Naive B cell (primary cell): ENCODE results near the gene BSN. TPM values are rescaled to one million over a fixed set of nuclear protein-coding genes. Genes with fewer than 3 reads are reported as not detected.
A peak's percentile ranks its signal among the peaks of the same experiment; 100 is the strongest.
"Not testable (repeated sequence)": the region's sequence is repeated elsewhere in the genome, so short reads cannot be mapped to it uniquely, and the experiment has no call there.

Source experiments
- ATAC-seq, 2 donors: fragments of 150-1000 bp; cut with Tn5 transposase; 2 replicates each; pipeline ENCODE4 v1.10.0; 2021; ENCODE audit warnings: low read depth in 2 of 2, mild to moderate bottlenecking in 2 of 2, moderate library complexity in 2 of 2
- DNase-seq: peaks from one replicate; pipeline ENCODE4 v3.0.0; 2022
- H3K27ac Mint-ChIP-seq, 6 donors: one replicate each; pipeline ENCODE4 v1.8.0; 2020 to 2022; ENCODE audit warnings: mild to moderate bottlenecking in 6 of 6, mixed read lengths in 6 of 6, moderate library complexity in 5 of 6, inconsistent platforms in 2 of 6
- H3K27me3 Mint-ChIP-seq, 3 donors: one replicate each; pipeline ENCODE4 v1.8.0; 2021 to 2022; ENCODE audit warnings: mixed read lengths in 3 of 3, mild to moderate bottlenecking in 1 of 3
- H3K36me3 Mint-ChIP-seq, 2 donors: one replicate each; pipeline ENCODE4 v1.8.0; 2020 to 2022; ENCODE audit warnings: mixed read lengths in 2 of 2, inconsistent platforms in 1 of 2, mild to moderate bottlenecking in 1 of 2
- H3K4me1 Mint-ChIP-seq, 3 donors: one replicate each; pipeline ENCODE4 v1.8.0; 2020 to 2022; ENCODE audit warnings: mixed read lengths in 3 of 3, inconsistent platforms in 1 of 3, mild to moderate bottlenecking in 1 of 3, moderate library complexity in 1 of 3
- H3K4me3 Mint-ChIP-seq, 8 donors: one replicate each; pipeline ENCODE4 v1.8.0; 2020 to 2022; ENCODE audit warnings: mild to moderate bottlenecking in 8 of 8, mixed read lengths in 8 of 8, moderate library complexity in 8 of 8, inconsistent platforms in 2 of 8
- H3K9me3 Mint-ChIP-seq, 7 donors: one replicate each; pipeline ENCODE4 v1.8.0; 2020 to 2022; ENCODE audit warnings: mixed read lengths in 7 of 7, mild to moderate bottlenecking in 5 of 7, inconsistent platforms in 2 of 7, moderate library complexity in 1 of 7
- polyA plus RNA-seq, 6 donors: library from polyadenylated mRNA; unstranded; fragments of 300-500 nt; fragmentation: Illumina TruSeq; gene quantifications; one replicate each; pipeline ENCODE4 v1.2.3, GENCODE V29; 2021; ENCODE audit warnings: low read depth in 6 of 6

BSN gene
- polyA plus RNA-seq, 6 donors from 2014 or later: not detected

DNA sequence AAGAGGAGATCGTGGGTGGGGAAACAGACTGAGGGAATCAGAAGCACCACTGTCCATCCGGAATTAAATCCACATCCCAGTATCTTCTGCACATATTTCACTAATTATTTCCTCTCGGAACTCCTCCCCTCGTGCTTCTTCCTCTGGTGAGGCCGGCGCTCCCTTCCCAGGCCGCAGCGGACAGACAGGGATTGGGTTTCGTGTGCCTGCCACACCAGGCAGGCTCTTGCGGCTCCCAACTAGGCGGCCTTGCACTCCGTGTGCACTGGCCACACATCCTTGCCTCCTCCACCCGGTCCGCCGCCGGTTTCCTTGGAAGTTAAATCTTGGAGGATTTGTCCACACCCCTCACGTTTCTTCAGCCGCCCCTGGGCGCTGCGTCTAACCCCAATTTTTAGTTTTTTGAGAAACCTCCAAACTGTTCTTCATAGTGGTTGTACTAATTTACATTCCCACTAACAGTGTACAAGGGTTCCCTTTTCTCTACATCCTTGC lies 31.0 kb downstream of the BSN start:
- not testable (repeated sequence) for DNase-seq, H3K36me3 Mint-ChIP-seq, H3K4me3 Mint-ChIP-seq, H3K9me3 Mint-ChIP-seq, H3K4me1 Mint-ChIP-seq, ATAC-seq
- peak overlapping the region in 1 of 6 donors; percentile 54 for H3K27ac Mint-ChIP-seq
- H3K27me3 Mint-ChIP-seq: peaks cover 5 to 27% (median 18%) of the 10 kb centered on the region in 3 donors

DNA sequence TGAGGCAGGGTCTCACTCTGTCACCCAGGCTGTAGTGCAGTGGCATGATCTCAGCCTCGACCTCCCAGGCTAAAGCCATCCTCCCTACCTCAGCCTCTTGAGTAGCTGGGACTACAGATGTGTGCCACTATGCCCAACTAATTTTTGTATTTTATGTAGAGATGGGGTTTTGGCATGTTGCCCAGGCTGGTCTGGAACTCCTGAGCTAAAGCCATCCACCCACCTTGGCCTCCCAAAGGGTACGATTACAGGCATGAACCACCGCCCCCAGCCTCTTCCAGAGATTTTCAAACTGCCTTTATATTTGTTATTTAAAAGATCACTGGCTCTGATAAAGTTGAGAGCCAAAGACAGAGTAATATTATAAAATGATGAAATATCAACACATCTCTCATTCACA lies 37.3 kb downstream of the BSN start:
- DNase-seq (no peak), ATAC-seq (no peak)
- H3K36me3 Mint-ChIP-seq: no peaks in the 10 kb centered on the region
- H3K27me3 Mint-ChIP-seq: peaks cover 4 to 18% (median 8%) of the 10 kb centered on the region in 3 donors
- no peak overlapping the region for H3K4me3 Mint-ChIP-seq
- H3K4me1 Mint-ChIP-seq: no peaks in the 10 kb centered on the region
- H3K27ac Mint-ChIP-seq: peak overlapping the region in 1 of 6 donors; percentile 32
- H3K9me3 Mint-ChIP-seq: peaks cover 0 to 3% (median 0%) of the 10 kb centered on the region in 7 donors

DNA sequence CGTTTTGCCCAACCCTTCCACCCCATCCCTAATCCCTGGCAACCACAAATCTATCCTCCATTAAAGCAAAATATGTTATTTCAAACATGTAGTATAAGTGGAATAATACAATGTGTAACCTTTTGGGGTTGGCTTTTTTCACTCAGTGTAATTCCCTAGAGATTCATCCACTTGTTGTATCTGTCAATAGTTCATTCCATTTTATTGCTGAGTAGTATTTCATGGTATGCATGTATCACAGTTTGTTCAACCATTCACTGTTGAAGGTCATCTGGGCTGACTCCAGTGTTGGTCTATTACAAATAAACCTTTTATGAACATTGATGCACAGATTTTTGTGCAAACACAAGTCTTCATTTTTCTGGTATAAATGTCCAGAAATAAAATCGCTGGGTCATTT lies 38.8 kb downstream of the BSN start:
- DNase-seq (no peak), ATAC-seq (no peak)
- H3K27ac Mint-ChIP-seq: no peak overlapping the region
- H3K4me1 Mint-ChIP-seq: no peaks in the 10 kb centered on the region
- no peaks in the 10 kb centered on the region for H3K36me3 Mint-ChIP-seq
- H3K9me3 Mint-ChIP-seq: no peaks in the 10 kb centered on the region
- peaks cover 0 to 9% (median 4%) of the 10 kb centered on the region in 3 donors for H3K27me3 Mint-ChIP-seq
- no peak overlapping the region for H3K4me3 Mint-ChIP-seq

DNA sequence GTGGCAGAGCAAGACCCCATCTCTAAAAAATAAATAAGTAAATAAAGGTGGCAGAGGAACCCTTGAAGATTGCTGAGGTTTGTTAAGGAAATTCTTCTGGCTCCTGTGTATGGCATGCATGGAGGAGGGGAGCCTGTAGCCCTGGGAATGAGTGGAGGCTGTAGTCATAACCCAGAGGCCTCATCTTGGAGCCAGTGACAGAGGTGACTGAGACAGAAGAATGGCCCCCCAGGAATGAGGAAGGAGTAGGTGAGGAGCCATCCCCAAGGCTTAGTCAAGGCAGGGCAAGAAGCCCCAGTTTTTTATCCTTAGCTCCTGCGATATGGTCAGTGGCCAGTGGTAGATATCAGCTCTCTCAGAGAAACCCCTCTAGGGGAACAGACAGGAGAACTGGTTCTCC lies 46.5 kb downstream of the BSN start:
- Mint-ChIP-seq H3K27ac (peak overlapping the region in 1 of 6 donors; percentile 38), H3K9me3 (no peaks in the 10 kb centered on the region)

DNA sequence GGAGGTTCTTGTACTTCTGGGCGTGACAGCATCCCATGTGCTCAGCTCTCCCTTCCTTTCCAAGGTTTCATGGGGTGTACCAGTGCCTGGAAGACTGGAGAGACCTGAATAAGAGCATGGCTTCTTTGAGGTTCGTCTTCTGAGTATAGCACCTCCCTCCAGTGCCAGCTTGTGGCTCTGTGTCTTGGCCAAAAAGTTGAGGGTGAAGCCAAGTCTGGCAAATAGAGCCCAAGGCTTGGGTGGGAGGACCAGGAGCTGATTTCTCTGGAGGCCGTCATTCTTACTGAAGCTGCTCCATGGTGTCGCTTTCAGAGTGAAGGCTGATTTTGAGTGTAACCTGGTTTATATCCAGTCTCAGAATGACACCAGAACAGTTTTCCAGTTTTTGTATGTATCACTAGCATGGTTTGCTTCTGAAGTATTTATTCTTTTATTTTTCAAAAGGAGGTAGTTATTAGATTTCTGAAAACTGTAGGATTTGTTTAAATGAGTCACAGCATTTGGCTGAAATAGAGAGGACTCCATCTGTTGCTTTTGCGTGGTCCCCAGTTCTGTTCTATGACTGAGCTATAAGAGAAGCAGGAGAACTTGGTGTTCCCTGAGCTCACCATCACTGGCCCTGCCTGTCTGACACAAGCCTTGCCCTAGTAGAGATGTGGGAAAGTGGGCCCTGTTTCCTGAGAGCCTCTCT lies 47.2 kb downstream of the BSN start:
- H3K4me3 Mint-ChIP-seq: no peak overlapping the region
- no peaks in the 10 kb centered on the region for H3K9me3 Mint-ChIP-seq
- no peaks in the 10 kb centered on the region for H3K27me3 Mint-ChIP-seq
- no peak overlapping the region for H3K27ac Mint-ChIP-seq
- no peaks in the 10 kb centered on the region for H3K36me3 Mint-ChIP-seq
- no peak for ATAC-seq
- H3K4me1 Mint-ChIP-seq: no peaks in the 10 kb centered on the region
- DNase-seq: no peak

More for the DNA sequence above, 46.5 kb downstream of the BSN start:
- H3K27me3 Mint-ChIP-seq: no peaks in the 10 kb centered on the region
- H3K4me1 Mint-ChIP-seq: no peaks in the 10 kb centered on the region
- ATAC-seq: no peak
- H3K36me3 Mint-ChIP-seq: no peaks in the 10 kb centered on the region
- no peak for DNase-seq
- no peak overlapping the region for H3K4me3 Mint-ChIP-seq

DNA sequence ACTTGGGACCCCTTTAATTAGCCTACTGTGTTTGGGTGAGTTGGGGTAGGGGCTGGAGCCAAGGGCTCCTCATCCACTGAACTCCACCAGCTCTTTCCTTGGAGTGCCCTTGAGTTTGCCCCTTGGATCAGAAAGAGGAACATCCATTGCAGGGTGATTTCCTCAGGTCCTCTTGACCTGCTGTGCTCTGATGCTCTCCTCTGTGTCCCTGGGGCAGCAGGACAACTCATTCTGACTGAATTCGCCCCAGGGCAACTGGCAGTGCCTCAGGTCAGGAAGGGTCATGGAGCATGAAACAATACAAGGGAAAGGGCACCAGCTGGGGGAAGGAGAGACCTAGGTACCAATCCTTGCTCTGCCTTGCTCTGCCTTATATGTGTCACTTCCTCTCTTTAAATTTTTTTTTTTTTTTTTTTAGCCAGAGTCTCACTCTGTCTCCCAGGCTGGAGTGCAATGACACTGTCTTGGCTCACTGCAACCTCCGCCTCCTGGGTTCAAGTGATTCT lies 47.8 kb downstream of the BSN start:
- Mint-ChIP-seq H3K36me3 (no peaks in the 10 kb centered on the region), H3K9me3 (no peaks in the 10 kb centered on the region), H3K4me1 (no peaks in the 10 kb centered on the region), H3K4me3 (no peak overlapping the region), H3K27ac (no peak overlapping the region), H3K27me3 (no peaks in the 10 kb centered on the region)
- ATAC-seq: no peak
- no peak for DNase-seq

DNA sequence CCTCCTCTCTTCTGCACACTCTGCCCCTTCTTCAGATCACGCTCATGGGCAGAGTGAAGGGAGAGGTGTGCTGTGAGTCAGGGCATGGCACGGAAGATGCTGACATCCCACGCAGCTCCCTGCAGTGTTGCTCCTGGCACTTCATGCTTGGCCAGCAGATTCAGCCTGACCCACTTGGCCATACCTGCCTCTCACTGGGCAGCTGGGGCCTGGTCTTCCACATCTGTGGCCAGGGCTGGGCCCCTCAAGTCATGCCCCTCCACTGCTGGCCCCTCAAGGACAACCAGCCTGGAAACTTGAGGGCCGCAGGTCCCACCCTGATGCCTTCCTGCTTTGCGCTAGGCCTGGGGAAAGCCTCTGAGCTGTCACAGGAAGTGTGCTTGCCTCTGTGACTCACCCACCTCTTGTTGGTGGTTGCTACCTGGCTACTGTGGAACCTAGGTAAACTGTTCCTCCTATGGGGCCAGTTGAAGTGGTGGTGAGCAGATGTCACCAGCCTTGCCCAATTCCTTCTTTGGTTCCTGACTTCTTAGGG lies 48.7 kb downstream of the BSN start:
- Mint-ChIP-seq H3K36me3 (no peaks in the 10 kb centered on the region), H3K4me1 (no peaks in the 10 kb centered on the region), H3K27me3 (no peaks in the 10 kb centered on the region), H3K4me3 (no peak overlapping the region), H3K9me3 (no peaks in the 10 kb centered on the region), H3K27ac (peak overlapping the region in 1 of 6 donors; percentile 30)
- DNase-seq (no peak), ATAC-seq (no peak)

DNA sequence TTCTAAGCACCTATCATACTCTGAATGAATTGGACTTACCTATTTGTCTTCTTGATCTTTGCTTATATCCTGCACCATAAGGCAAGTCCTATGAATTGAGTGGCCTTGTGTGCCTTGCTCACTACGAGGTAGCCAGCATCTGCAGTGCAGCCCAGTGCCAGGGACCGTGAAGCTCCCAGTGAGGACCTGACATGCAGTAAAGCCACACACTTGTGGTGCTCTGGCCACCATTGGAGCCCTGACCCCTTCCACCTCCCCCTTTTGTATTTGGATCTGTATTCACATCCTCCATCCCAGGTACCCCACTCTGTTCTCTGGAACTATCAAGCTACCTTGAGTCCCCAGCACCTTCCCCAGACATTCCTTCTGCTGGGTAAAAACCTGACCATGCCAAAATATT lies 52.1 kb downstream of the BSN start:
- Mint-ChIP-seq H3K36me3 (no peaks in the 10 kb centered on the region), H3K9me3 (peaks cover 0 to 2% (median 0%) of the 10 kb centered on the region in 7 donors), H3K27ac (no peak overlapping the region), H3K4me1 (no peaks in the 10 kb centered on the region), H3K27me3 (no peaks in the 10 kb centered on the region), H3K4me3 (no peak overlapping the region)
- no peak for DNase-seq
- ATAC-seq: no peak

DNA sequence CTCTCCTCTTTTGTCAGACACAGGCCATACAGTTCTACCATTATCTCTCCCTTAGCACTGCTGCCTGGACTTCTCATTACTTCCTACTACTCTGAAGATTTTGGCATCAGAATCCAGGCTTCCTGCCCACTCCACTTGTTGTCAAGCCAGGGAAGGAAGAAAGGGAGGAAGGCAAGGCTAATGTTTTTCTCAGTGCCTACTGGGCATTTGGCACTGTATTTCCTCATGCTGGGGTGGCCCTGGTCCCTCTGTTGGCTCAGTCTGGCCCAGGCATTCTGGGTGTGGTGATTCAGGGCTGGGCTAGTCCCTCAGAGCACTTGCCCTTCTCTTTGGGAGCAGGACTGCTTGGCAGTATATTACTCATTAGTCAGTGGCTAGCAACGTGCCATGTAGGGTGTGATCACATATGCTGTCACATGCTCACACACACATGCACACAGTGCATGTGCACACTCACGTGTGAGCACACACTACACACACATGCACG lies 52.9 kb downstream of the BSN start:
- no peak overlapping the region for H3K27ac Mint-ChIP-seq
- H3K4me3 Mint-ChIP-seq: no peak overlapping the region
- DNase-seq (no peak), ATAC-seq (no peak)
- H3K36me3 Mint-ChIP-seq: no peaks in the 10 kb centered on the region
- H3K4me1 Mint-ChIP-seq: no peaks in the 10 kb centered on the region
- no peaks in the 10 kb centered on the region for H3K27me3 Mint-ChIP-seq
- H3K9me3 Mint-ChIP-seq: peaks cover 0 to 2% (median 0%) of the 10 kb centered on the region in 7 donors

DNA sequence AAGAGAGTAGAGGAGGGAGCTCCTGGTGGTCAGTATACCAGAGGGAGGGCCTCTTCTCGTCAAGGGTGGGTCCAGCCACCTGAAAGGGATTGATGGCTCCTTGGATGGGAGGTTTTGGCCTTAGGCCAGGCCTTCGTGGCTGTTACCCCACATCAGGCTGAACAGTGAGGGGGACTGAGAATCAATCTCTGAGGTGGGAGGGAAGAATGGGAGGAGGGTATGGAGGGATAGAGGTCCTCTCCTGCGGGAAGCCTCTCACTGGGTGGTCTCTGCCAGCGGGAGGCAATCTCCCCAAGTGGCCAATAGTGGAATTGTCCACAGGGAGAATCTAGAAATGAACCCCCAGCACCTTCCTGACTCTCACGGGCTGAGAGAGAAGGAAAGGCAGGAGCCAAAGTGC lies 53.5 kb downstream of the BSN start:
- Mint-ChIP-seq H3K27me3 (no peaks in the 10 kb centered on the region), H3K9me3 (peaks cover 3 to 8% (median 4%) of the 10 kb centered on the region in 7 donors), H3K36me3 (no peaks in the 10 kb centered on the region), H3K27ac (no peak overlapping the region), H3K4me3 (no peak overlapping the region), H3K4me1 (no peaks in the 10 kb centered on the region)
- ATAC-seq (no peak), DNase-seq (no peak)

DNA sequence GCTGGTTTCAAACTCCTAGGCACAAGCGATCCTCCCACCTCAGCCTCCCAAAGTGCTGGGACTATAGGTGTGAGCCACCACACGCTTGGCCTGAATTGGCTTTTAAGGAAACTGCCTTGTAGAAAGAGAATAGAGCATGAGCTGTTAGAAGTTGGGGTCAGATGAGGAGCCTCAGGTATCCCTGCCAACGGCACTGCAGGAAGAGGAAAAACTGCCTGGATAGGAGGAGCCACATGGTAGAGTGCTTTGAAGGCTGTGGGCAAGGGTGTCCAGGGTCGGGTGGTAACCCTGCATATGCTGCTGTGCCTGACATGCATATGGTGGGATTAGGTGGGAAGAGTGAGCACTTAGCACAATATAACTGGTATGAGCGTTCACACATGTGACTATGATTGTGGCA lies 55.0 kb downstream of the BSN start:
- Mint-ChIP-seq H3K4me1 (no peaks in the 10 kb centered on the region), H3K9me3 (peaks cover 3 to 10% (median 4%) of the 10 kb centered on the region in 7 donors), H3K4me3 (no peak overlapping the region), H3K27me3 (no peaks in the 10 kb centered on the region), H3K36me3 (no peaks in the 10 kb centered on the region), H3K27ac (no peak overlapping the region)
- DNase-seq: no peak
- no peak for ATAC-seq

DNA sequence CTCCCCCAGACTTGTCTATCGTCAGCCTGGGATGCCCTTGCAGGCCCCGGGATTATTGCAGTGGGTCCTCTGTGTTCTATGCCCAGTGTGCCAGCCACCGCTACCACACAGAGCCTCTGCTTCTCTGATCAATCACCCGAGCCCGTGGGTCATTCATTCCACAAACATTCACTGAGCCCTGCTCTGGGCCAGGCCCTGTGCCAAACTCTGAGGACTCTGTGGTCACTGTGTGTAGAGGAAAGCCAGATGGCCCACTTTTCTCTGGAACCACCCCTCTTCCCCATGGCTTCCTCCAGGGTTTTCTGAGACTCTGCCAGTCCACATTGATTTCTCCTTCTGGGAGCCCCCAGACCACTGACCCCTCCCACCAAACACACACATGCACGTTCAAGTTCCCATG lies 55.5 kb downstream of the BSN start:
- Mint-ChIP-seq H3K4me1 (no peaks in the 10 kb centered on the region), H3K36me3 (no peaks in the 10 kb centered on the region), H3K27ac (no peak overlapping the region), H3K9me3 (peaks cover 3 to 10% (median 4%) of the 10 kb centered on the region in 7 donors), H3K27me3 (peaks cover 0 to 2% (median 0%) of the 10 kb centered on the region in 3 donors), H3K4me3 (no peak overlapping the region)
- ATAC-seq (no peak), DNase-seq (no peak)

DNA sequence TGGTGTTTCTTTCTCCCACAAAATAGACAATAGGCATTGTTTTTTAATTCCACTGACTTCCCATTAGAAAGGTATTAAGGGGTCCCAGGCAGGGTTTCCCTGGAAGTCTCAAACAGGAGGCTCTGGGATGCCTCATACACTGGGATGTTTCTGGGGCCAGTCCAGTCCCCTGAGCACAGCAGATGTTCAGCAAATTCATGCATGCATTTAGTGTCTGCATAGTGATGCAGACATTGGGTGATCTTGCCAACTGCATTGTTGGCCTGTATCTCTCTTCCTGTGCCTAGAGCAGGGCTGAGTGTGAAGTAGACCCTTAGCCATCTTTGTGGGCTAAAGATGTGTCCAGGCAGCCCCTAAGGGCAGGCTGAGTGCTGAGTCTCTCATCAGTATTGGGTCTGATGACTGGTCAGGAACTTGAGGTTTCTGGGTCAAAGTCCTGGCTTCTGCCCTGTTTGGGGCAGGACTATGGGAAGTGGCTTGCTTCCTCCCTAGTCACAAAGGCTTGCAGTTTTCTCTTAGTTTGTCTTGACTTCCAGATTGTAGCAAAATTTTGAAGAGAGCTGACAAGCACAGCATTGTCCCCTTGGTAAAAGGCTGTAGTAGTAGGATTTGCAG lies 56.5 kb downstream of the BSN start:
- no peaks in the 10 kb centered on the region for H3K4me1 Mint-ChIP-seq
- DNase-seq: no peak
- peaks cover 3 to 10% (median 4%) of the 10 kb centered on the region in 7 donors for H3K9me3 Mint-ChIP-seq
- H3K27ac Mint-ChIP-seq: no peak overlapping the region
- ATAC-seq: no peak
- no peaks in the 10 kb centered on the region for H3K36me3 Mint-ChIP-seq
- H3K4me3 Mint-ChIP-seq: no peak overlapping the region
- peaks cover 0 to 6% (median 0%) of the 10 kb centered on the region in 3 donors for H3K27me3 Mint-ChIP-seq

DNA sequence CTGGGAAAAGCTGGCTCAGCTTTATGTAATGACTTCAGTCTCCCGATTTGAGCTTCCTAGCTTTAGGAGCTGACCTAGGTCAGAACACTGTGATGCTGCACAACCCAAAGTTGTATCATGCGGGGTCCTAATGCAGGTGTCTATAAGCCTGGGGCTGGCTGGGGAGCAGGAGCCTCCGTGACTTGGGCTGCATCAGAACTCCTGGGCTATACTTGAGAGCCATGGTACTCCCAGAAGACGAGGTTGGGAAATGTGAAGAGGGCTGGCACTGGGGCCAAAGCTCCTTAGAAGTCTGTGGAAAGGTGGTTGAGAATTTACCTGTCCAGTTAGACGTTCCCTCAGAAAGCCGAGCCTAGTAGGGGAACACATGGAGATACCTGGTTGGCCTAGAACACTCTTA lies 57.0 kb downstream of the BSN start:
- peaks cover 0 to 6% (median 0%) of the 10 kb centered on the region in 3 donors for H3K27me3 Mint-ChIP-seq
- DNase-seq (no peak), ATAC-seq (no peak)
- H3K27ac Mint-ChIP-seq: no peak overlapping the region
- H3K9me3 Mint-ChIP-seq: peaks cover 3 to 10% (median 4%) of the 10 kb centered on the region in 7 donors
- no peak overlapping the region for H3K4me3 Mint-ChIP-seq
- no peaks in the 10 kb centered on the region for H3K4me1 Mint-ChIP-seq
- no peaks in the 10 kb centered on the region for H3K36me3 Mint-ChIP-seq
